Activated CD4-positive, alpha-beta memory T cell treated with anti-CD3 and anti-CD28 coated beads for 36 hours (primary cell): ENCODE data around the gene TUBA3C. TPM values are rescaled to one million over a fixed set of nuclear protein-coding genes. Genes with fewer than 3 reads are reported as not detected.
"Not testable (repeated sequence)": the region's sequence is repeated elsewhere in the genome, so short reads cannot be mapped to it uniquely, and the experiment has no call there.

Experiments
- CTCF ChIA-PET: fragments of 350-600 bp; sonication (Branson Sonifier 250); formaldehyde crosslinking; loops from one replicate; lab custom pipeline; 2021; ENCODE audit warnings: antibody characterized with exemption, inconsistent platforms; lab: Charles Lee
- POLR2A ChIA-PET: fragments of 350-600 bp; sonication (Branson Sonifier 250); formaldehyde crosslinking; loops from one replicate; lab custom pipeline; 2021; ENCODE audit warnings: antibody characterized with exemption; lab: Charles Lee
- DNase-seq: peaks from one replicate; pipeline ENCODE4 v3.0.0-alpha.2; 2020
- H3K27ac Mint-ChIP-seq: one replicate; pipeline ENCODE4 v1.8.0; 2021; ENCODE audit warnings: mixed read lengths
- H3K27me3 Mint-ChIP-seq: one replicate; pipeline ENCODE4 v1.8.0; 2021; ENCODE audit warnings: mixed read lengths
- H3K36me3 Mint-ChIP-seq: one replicate; pipeline ENCODE4 v1.8.0; 2021; ENCODE audit warnings: mixed read lengths
- H3K4me1 Mint-ChIP-seq: one replicate; pipeline ENCODE4 v1.8.0; 2021; ENCODE audit warnings: low read depth, mixed read lengths
- H3K4me3 Mint-ChIP-seq: one replicate; pipeline ENCODE4 v1.8.0; 2021; ENCODE audit warnings: mild to moderate bottlenecking, mixed read lengths
- H3K9me3 Mint-ChIP-seq: one replicate; pipeline ENCODE4 v1.8.0; 2021; ENCODE audit warnings: mixed read lengths
- intact Hi-C: fragments of 100-400 bp; cut with micrococcal nuclease; formaldehyde crosslinking; loops from one replicate; pipeline ENCODE4 v1.15.1; 2023
- total RNA-seq, 2 experiments: library from RNA; stranded (reverse); gene quantifications; one replicate each; pipeline ENCODE4 v1.2.3, GENCODE V29; 2021

TUBA3C gene
- not detected for total RNA-seq

DNA sequence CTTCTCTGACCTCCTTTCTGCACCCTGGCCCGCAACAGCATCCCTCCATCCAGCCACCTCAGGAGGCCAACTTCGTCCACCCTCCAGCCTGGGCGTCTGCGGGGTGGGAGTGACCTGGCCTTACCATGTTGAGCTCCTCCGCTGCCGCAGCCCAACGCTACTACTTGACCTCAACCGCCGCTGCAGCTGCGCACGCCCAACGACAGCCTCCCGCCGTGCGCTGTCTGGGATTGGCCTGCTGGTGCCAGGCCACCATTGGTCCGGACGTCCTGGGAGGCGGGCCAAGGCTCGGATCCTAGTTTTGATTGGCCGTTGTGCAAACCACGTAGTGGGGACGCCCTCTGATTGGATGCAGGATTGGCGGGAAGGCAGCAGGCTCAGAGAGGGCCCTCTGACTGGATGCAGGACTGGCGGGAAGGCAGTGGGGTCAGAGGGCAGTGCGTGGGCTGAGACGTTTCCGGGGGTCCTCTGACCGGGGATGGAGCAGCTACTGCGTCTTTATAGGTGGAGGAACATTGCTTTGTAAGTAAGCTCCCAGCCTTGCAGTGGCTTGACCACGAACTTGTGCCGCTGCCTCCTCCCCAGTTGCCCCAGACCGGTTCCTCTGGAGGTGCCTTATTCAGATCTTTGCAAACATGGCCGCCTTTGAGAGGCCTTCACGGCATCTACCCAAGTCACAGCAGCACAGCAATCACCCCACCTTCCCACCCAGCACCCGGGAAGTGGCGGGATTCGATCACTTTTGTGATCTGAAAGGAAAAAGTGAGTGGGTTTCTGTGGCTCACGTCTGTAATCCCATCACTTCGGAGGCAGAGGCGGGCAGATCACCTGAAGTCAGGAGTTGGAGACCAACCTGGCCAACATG is at the start of gene TUBA3C:
Gene TUBA3C, minus strand, starts transcription at position 204 of the 865 bp plus-strand sequence. Its CDS starts 77 bp downstream, at position 127.
- Mint-ChIP-seq H3K27me3 (no peaks in the 10 kb centered on the region), H3K27ac (no peak within 1 kb of the TSS), H3K4me1 (no peaks in the 10 kb centered on the region), H3K4me3 (no peak within 1 kb of the TSS), H3K9me3 (no peaks in the 10 kb centered on the region), H3K36me3 (no peaks in the 10 kb centered on the region)
- POLR2A ChIA-PET: no interaction called here
- CTCF ChIA-PET: no interaction called here
- DNase-seq: no peak
- intact Hi-C loops: no loop called here

DNA sequence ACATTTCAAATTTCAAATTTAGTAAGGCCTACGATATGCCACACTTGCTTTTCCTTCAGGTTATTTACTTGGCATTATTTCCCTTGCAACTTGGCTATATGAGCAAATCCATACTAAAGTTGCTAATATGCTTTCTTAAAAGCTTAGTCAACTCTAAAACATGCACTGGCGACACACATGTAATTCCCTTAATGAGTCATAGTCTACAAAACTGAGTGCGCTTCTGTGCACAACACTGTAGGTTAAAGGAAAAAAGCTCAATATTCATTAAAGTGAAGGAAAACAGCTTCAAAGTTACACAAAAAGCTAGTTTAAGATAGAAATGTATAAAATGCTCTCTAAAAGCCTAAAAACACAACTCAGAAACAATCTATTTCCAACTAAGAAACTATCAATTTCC is 25.8 kb upstream of the TUBA3C start:
- H3K9me3 Mint-ChIP-seq, DNase-seq, H3K4me1 Mint-ChIP-seq, POLR2A ChIA-PET, CTCF ChIA-PET, H3K36me3 Mint-ChIP-seq, H3K27ac Mint-ChIP-seq, intact Hi-C loops, H3K4me3 Mint-ChIP-seq, H3K27me3 Mint-ChIP-seq: not testable (repeated sequence)

DNA sequence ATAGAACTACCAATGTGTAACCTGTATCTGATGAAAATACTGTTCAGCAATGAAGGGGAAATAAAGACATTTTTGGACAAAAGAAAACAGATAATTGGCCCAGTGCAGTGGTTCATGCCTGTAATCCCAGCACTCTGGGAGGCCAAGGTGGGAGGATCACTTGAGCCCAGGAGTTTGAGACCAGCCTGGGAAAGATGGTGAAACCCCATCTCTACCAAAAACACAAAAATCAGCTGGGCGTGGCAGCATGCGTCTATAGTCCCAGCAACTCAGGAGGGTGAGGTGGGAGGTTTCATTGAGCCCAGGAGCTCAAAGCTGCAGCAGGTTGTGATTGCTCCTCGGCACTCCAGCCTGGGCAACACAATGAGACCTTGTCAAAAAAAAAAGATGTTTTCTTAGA is 11.0 kb upstream of the TUBA3C start:
- H3K27me3 Mint-ChIP-seq, DNase-seq, CTCF ChIA-PET, intact Hi-C loops, H3K27ac Mint-ChIP-seq, POLR2A ChIA-PET, H3K9me3 Mint-ChIP-seq, H3K4me1 Mint-ChIP-seq, H3K36me3 Mint-ChIP-seq, H3K4me3 Mint-ChIP-seq: not testable (repeated sequence)

DNA sequence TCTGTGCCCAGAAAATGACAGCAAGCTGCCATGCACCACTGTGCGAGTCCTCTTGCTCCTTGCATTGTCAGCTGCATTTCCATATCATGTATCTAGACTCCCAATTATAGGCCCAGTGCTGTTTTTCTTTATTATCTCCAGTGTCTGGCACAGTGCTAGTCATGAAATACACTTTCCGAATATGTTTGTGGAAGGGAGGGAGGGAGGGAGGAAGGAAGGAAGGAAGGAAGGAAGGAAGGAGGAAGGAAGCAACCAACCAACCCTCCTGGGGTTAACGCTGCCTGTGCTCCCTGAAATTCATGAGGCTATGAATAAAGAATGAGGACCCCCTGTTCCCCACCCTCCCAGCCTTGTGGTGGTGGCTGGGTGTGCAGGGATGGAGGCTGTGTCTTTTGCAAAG is 8.3 kb upstream of the TUBA3C start:
- H3K9me3 Mint-ChIP-seq, H3K4me3 Mint-ChIP-seq, H3K27me3 Mint-ChIP-seq, POLR2A ChIA-PET, H3K4me1 Mint-ChIP-seq, DNase-seq, H3K36me3 Mint-ChIP-seq, intact Hi-C loops, H3K27ac Mint-ChIP-seq, CTCF ChIA-PET: not testable (repeated sequence)

DNA sequence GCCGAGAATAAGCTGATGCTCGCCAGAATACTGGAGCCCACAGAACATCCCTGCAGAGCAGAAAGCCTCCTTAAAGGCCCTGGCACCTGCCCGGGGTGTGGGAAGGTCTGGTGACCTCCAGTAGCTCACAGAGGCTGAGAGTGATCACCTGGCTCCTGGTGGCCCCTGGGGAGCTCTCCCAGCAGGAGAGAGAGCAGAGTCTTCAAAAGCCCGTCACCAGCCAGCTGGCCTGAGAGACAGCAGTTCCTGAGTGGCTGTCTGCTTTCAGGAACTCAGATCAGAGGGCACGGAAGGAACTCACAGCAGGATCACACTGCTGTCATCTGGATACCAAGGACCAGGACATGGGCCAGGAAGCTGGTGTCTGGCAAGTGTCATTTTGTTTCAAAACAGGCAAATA is 7.7 kb upstream of the TUBA3C start:
- not testable (repeated sequence) for H3K27ac Mint-ChIP-seq

DNA sequence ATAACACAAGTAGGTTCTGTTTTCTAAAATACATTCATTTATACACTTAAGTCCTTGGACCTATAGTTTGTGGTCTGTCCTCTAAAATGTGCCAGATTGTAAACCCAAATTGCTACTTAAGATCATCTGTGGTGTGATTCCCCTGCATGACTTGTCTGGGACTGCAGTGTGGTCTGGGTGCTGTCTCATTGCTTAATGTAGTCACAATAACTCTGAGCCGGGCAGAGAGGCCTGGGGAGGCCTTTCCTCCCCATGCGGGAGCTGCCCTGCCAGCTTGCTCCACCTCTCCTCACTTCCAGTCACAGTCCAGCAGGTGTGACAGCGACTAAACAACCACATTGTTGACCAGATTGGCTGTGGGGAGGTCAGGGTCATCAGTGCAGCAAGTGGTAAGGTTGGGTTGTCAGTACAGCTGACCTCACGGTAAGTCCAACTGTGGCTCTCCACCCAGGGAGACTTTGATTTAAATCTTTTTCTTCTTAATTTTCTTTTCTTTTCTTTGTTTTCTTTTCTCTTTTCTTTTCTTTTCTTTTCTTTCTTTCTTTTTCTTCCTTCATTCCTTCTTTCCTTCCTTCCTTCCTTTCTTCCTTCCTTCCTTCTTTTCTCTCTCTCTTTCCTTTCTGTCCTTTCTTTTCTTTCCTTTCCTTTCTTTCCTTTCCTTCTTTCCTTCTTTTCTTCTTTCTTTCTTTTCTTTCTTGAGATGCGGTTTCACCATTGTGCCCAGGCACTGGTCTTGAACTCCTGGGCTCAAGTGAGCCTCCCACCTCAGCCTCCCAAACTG is 4.4 kb upstream of the TUBA3C start:
- Mint-ChIP-seq H3K9me3 (no peaks in the 10 kb centered on the region), H3K4me1 (no peaks in the 10 kb centered on the region), H3K36me3 (no peaks in the 10 kb centered on the region), H3K27ac (no peak overlapping the region), H3K27me3 (no peaks in the 10 kb centered on the region), H3K4me3 (no peak overlapping the region)
- DNase-seq: no peak
- intact Hi-C loops: no loop called here
- ChIA-PET POLR2A (no interaction called here), CTCF (no interaction called here)

More for the DNA sequence above, 7.7 kb upstream of the TUBA3C start:
- DNase-seq, POLR2A ChIA-PET, H3K36me3 Mint-ChIP-seq, intact Hi-C loops, H3K4me3 Mint-ChIP-seq, H3K9me3 Mint-ChIP-seq, H3K4me1 Mint-ChIP-seq, CTCF ChIA-PET, H3K27me3 Mint-ChIP-seq: not testable (repeated sequence)

DNA sequence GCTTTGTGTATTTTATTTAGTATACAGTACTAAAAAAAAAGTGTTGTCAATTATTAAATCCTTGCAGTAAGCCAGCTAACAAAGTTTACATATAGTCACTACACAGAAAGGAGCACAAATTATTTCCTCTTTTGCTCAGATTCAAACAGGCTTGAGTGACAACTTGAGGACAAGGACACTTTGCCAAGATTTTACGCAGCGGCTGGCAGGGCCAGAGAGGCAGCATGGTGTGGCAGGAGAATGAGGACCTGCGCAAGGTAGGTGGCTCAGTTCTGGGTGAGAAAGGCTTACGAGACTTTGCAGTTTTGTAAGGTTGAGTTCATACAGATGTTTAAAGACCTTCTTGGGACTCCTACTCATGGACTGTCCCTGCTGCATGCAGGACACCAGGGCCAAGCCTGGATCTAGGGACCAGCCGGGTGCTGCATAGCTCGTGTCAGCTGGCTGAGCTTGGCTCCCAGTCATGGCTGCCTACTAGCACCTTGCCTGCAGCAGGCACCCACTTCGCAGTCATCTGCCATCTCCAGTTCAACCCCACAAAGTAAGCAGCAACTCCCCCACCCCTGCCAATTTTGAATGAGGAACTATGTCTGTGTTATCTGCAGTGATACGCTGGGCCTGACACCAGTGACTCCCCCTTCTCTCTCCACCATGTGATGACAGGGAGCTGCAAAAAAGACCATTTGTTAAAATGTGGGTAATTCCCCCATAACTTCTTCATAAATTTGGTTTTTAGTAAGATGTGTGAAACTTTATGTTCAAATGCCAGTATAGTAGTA is 3.7 kb upstream of the TUBA3C start:
- no peak overlapping the region for H3K4me3 Mint-ChIP-seq
- H3K4me1 Mint-ChIP-seq: no peaks in the 10 kb centered on the region

DNA sequence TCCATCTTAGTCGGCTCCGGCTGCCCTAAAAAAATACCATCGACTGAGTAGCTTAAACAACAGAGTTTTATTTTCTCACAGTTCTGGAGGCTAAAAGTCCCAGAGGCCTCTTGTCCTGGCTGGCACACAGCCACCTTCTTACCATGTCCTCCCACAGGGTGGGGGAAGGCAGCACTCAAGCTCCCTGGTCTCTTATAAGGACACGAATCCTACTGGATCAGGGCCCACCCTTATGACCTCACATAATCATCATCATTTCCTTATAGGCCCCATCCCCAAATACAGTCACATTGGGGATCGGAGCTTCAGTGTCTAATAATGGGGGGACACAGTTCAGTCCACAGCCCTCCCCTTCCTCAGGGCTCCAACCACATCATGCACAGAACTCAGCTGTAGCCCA is 2.6 kb upstream of the TUBA3C start:
- ChIA-PET CTCF (no interaction called here), POLR2A (no interaction called here)
- DNase-seq: no peak
- Mint-ChIP-seq H3K36me3 (no peaks in the 10 kb centered on the region), H3K4me3 (no peak overlapping the region), H3K27me3 (no peaks in the 10 kb centered on the region), H3K9me3 (no peaks in the 10 kb centered on the region), H3K4me1 (no peaks in the 10 kb centered on the region), H3K27ac (no peak overlapping the region)
- intact Hi-C loops: no loop called here

More for the DNA sequence above, 3.7 kb upstream of the TUBA3C start:
- DNase-seq: no peak
- ChIA-PET CTCF (no interaction called here), POLR2A (no interaction called here)
- H3K27me3 Mint-ChIP-seq: no peaks in the 10 kb centered on the region
- H3K9me3 Mint-ChIP-seq: no peaks in the 10 kb centered on the region
- no peak overlapping the region for H3K27ac Mint-ChIP-seq
- intact Hi-C loops: no loop called here
- H3K36me3 Mint-ChIP-seq: no peaks in the 10 kb centered on the region

DNA sequence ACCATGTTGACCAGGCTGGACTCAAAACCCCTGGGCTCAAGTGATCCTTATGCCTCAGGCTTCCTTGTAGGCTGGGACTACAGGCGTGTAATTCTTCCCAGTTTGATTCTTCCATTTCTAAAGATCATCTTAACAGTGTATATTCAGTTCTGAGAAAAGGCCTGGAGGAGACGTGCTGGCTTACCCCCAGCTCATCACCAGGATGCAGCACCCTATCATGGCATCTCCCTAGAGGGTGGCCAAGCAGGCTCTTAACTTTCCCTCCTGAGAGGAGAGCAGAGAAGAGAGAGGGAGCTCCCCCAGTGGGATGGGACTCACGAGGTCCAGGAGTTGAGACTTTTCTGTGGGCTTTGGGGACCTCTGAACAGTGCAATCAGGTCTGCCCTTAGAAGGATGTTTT is 2.1 kb upstream of the TUBA3C start:
- no peaks in the 10 kb centered on the region for H3K9me3 Mint-ChIP-seq
- H3K4me1 Mint-ChIP-seq: no peaks in the 10 kb centered on the region
- H3K27me3 Mint-ChIP-seq: no peaks in the 10 kb centered on the region
- intact Hi-C loops: no loop called here
- no peak overlapping the region for H3K4me3 Mint-ChIP-seq
- no peak for DNase-seq
- CTCF ChIA-PET: no interaction called here
- POLR2A ChIA-PET: no interaction called here
- no peaks in the 10 kb centered on the region for H3K36me3 Mint-ChIP-seq
- no peak overlapping the region for H3K27ac Mint-ChIP-seq

DNA sequence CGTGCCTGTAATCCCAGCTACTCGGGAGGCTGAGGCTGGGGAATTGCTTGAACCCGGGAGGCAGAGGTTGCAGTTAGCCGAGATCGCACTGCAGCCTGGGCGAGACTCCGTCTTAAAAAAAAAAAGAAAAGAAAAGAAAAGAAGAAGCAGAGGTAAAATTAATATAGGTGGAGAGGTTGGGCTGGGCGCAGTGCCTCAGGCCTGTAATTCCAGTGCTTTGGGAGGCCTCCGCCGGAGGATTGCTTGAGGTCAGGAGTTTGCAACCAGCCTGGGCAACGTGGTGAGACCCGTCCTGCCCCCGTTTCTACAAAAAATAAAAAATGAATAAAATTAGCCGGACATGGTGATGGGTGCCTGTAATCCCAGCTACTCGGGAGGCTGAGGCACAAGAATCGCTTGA is 912 bp upstream of the TUBA3C start:
- H3K36me3 Mint-ChIP-seq: no peaks in the 10 kb centered on the region
- CTCF ChIA-PET: no interaction called here
- no peaks in the 10 kb centered on the region for H3K27me3 Mint-ChIP-seq
- POLR2A ChIA-PET: no interaction called here
- no peaks in the 10 kb centered on the region for H3K4me1 Mint-ChIP-seq
- DNase-seq: no peak
- no peak overlapping the region for H3K4me3 Mint-ChIP-seq
- H3K9me3 Mint-ChIP-seq: no peaks in the 10 kb centered on the region
- intact Hi-C loops: no loop called here
- no peak overlapping the region for H3K27ac Mint-ChIP-seq

DNA sequence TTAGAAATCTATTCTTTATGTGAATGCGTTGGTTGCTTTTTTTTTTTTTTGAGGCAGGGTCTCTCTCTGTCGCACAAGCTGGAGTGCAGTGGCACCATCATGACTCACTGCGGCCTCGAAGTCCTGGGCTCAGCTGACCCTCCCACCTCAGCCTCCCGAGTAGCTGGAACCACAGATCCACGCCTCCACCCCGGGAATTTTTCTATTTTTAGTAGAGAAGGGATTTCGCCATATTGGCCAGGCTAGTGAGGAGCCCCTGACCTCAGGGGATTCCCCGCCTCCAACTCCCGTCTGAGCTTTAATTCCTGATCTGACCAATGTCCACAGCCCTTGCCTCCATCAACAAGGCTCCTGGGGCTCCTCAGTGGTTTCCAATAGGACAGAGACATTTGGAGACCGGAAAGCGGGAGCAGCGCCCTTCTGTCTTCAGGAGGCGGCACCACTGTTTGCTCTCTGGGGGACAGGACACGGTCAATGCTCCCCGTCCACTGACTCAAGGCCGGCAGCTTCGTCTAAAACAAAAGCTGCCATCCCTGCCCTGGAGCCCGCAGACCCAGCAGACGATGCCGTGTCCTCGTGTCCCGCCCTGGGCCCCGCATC is 503 bp downstream of the TUBA3C start:
- no peak overlapping the region for H3K27ac Mint-ChIP-seq
- POLR2A ChIA-PET: no interaction called here

DNA sequence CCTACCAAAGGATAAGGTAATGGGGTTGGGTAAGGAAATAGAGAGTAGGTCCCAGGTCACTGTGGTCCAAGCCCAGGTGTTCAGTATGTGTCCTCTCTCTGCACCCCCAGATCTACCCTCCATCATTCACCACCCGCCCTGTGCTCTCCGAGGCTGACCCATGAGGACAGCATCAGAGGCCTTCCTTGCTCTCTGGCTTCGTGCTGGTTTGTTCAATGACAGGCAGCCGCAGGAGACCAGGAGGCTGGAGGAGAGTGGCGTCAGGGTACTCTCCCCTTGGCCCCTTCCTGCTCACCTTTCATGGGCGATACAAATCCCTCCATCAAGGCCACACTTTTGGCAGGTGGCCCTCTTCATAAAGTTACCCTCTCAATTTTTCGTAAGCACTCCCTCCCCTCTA is 1.7 kb downstream of the TUBA3C start:
- no peak overlapping the region for H3K27ac Mint-ChIP-seq
- intact Hi-C loops: no loop called here
- CTCF ChIA-PET: no interaction called here

More for the DNA sequence above, 503 bp downstream of the TUBA3C start:
- intact Hi-C loops: no loop called here
- H3K4me1 Mint-ChIP-seq: no peaks in the 10 kb centered on the region
- CTCF ChIA-PET: no interaction called here
- H3K9me3 Mint-ChIP-seq: no peaks in the 10 kb centered on the region
- no peak for DNase-seq
- no peaks in the 10 kb centered on the region for H3K27me3 Mint-ChIP-seq
- H3K4me3 Mint-ChIP-seq: no peak overlapping the region
- H3K36me3 Mint-ChIP-seq: no peaks in the 10 kb centered on the region

More for the DNA sequence above, 1.7 kb downstream of the TUBA3C start:
- H3K4me3 Mint-ChIP-seq: no peak overlapping the region
- no peak for DNase-seq
- H3K36me3 Mint-ChIP-seq: no peaks in the 10 kb centered on the region
- H3K4me1 Mint-ChIP-seq: no peaks in the 10 kb centered on the region
- POLR2A ChIA-PET: no interaction called here
- no peaks in the 10 kb centered on the region for H3K27me3 Mint-ChIP-seq
- no peaks in the 10 kb centered on the region for H3K9me3 Mint-ChIP-seq
